ENCODE results near the gene ACTC1.
"Not testable (repeated sequence)": the region's sequence is repeated elsewhere in the genome, so short reads cannot be mapped to it uniquely, and the experiment has no call there.

Gene ACTC1

GRCh38 chr15:34795267-34796081, at the start of gene ACTC1:
TSS of gene ACTC1 (minus strand) at chr15:34795549. CDS start at chr15:34794808, 741 bp downstream.
- DNase-seq, result no peak

- DNase-seq, result no peak
Measured at GRCh38 chr15:34841262-34841725, 45.9 kb upstream of the ACTC1 start.

DNA sequence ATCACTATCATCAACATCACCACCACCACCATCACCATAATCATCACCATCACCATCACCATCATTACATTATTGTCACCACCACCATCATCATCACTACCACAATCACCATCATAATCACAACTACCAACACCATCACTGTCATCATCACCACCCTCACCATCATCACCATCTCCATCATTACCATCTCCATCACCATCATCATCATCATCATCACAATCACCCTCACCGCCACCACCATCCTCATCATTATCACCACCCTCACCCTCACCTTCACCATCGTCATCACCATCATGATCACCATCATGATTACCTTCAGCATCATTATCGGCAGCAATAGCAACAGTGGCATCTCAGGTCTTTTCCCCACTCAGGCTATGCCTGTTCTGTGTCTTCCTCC, 42.9 kb upstream of the ACTC1 start:
- DNase-seq, result no peak

- DNase-seq, result no peak
Measured at GRCh38 chr15:34837246-34838016, 42.1 kb upstream of the ACTC1 start.

GRCh38 chr15:34828145-34828911, 33.0 kb upstream of the ACTC1 start:
- no peak for DNase-seq

DNA sequence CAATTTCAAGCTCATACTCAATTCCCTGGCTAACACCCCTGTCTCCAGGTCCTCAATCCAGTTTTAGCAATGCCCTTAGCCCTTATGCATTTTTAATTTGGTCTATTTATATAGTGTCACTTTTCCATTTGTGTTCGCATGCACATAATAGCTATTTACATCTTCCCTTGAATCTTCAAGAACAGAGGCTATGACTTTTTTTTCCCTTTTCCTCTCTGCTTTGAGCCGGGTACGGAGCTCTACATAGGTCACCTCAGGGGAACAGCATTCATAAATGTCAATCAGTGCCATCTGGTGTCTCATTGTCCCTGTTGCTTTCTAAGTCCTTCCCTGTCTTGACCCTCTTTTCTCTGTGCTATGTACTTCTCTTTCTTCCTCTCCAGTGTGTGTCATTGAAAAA, 26.5 kb upstream of the ACTC1 start:
- no peak for DNase-seq

DNA sequence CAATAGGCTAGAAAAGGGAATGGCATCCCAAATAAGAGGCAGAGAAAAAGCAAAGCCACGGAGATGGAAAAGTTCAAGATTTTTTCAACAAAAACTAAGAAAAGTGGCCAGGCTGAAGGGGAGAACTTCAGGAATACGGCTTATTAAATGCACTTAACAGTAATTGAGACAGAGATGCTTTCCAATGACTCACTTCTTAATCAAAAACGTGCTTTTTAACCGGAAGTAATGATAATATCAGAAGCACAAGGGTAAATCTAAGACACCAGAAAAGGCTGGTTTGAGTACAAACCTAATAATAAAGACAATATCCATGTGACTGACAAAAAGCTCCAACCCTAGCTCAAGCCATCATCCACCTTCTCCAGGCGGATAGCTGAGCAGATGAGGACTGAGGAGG, 24.8 kb upstream of the ACTC1 start:
- no peak for DNase-seq

DNA sequence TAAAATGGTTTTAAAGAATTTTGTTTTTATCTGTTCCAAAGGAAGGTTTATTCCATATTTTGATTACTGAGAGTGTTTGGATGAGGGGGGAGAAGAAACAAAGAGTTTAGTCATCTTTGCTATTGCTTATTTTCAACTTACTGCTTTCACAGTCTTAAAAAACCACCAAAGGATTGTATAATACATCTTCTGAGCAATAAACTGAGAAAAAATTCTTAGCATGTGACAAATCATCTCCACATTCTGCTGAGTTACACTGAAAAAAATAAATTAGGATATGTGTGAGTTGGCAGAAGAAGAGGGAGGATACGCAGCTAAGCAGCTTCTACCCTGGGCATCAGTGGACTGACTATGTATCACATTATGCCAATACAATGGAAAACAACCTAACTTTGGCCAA, 23.2 kb upstream of the ACTC1 start:
- DNase-seq, result no peak

DNA sequence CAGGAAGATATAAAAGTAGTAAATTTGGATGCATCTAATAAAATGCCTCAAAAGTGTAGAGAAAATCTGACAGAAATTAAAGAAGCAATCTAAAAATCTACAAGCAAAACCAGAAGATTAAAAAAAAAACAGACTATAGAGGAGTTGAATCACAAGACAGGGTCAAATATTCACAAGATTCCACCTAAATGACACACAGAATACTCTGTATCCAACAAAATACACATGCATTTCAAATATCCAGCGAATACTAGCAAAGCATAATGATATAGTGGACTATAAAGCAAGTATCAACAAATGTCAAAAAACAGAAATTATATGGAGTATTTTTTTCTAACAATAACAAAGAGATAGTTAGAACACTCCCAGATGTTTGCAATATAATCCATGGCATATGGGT, 20.5 kb upstream of the ACTC1 start:
- no peak for DNase-seq

GRCh38 chr15:34813446-34814190, 18.3 kb upstream of the ACTC1 start:
- no peak for DNase-seq

DNA sequence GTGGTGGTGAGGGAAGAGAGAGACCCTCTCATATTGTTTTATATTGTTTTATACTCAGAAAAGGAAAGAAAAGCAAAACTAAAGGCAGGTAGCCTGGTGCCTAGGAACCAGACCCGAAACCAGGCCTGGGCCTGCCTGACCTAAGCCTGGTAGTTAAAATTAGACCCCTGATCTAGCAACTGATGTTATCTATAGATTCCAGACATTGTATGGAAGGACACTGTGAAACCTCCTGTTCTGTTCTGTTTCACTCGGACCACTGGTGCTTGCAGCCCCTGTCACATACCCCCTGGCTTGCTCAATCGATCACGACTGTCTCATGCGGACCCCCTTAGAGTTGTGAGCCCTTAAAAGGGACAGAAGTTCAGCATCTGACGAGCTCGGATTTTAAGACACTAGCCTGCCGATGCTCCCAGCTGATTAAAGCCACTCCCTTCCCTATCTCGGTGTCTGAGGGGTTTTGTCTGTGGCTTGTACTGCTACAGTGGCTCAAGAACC, 17.6 kb upstream of the ACTC1 start:
- not testable (repeated sequence) for DNase-seq

GRCh38 chr15:34812369-34812768, 17.0 kb upstream of the ACTC1 start:
- no peak for DNase-seq

- DNase-seq, result no peak
Measured at GRCh38 chr15:34810443-34811129, 15.2 kb upstream of the ACTC1 start.

- DNase-seq, result no peak
Measured at GRCh38 chr15:34809186-34809585, 13.8 kb upstream of the ACTC1 start.

- no peak for DNase-seq
Measured at GRCh38 chr15:34808016-34808415, 12.7 kb upstream of the ACTC1 start.

DNA sequence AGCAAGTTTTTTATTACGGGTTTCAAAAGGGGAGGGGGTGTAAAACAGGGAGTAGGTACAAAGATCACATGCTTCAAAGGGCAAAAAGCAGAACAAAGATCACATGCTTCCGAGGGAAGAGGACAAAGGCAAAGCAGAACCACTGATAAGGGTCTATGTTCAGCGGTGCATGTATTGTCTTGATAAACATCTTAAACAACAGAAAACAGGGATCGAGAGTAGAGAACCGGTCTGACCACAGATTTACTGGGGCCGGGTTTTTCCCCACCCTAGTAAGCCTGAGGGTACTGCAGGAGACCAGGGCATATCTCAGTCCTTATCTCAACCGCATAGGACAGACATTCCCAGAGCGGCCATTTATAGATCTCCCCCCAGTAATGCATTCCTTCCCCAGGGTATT, 11.9 kb upstream of the ACTC1 start:
- DNase-seq, result not testable (repeated sequence)

DNA sequence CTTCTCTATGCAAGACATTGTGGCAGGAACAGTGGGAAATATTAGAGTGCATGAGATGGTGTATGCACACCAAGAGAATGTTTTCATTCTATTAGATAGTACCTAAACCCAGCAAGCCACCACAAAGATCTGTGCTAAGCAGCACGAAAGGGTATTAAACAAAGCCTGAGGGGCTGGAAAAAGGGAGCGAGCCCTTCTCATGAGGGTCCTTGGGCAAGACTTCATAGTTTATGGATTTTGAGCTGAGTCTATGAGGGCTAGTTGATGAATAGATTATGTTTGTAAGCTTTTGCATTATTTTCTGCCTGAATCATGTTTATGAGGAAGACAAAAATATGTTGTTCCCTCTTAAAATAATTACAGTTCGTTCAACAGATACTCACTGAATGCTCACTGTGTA, 9.4 kb upstream of the ACTC1 start:
- no peak for DNase-seq

DNA sequence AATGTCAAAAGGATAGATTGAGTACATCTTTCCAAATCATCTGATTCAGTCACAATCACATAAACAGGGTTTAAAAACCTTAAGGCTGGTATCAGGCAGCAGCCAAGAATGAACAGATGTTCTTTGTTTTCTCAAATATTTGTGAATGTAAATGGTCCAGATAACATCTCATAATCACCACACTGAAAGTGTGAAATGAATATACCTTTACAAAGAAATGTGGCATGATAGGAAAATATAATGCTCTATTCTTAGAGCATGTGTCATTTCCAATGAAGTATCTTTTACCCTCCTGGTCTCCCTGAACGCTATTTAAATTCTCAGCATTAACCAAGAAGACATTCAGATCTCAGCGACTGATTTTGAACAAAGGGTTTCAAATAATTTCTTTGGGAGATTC, 8.8 kb upstream of the ACTC1 start:
- no peak for DNase-seq

GRCh38 chr15:34802803-34803750, 7.7 kb upstream of the ACTC1 start:
- no peak for DNase-seq

DNA sequence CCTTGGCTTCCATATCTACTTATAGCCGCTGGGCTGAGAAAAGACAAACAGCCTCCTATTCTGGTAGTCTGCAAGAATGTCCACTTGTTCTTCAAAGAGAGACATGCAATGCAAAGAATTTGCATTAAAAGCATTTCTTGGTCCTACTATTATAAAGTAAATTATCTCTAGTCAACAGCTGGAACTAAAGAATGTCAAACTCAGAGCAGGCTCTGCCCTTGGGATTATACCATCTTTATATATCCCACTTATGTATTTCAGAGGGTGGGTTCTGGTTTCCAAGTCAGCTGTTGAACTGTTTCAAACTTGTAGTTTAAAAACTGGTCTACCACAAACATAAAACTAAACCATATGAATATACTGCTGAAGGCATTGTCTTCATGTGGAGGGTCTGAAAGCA, 7.0 kb upstream of the ACTC1 start:
- DNase-seq, result no peak

Measured in inflammatory macrophage treated with lipopolysaccharide for 4 hours (primary cell).